HG03521 (cell line): Measurements from ENCODE around the gene DOCK1.

Experiments used
- ATAC-seq: cut with Tn5 transposase; IDR thresholded peaks from one replicate; pipeline ENCODE4 v1.9.1; 2021; ENCODE audit warnings: mild to moderate bottlenecking, moderate library complexity; ENCODE audit not compliant: unreplicated experiment

DOCK1 gene

GRCh38 chr10:127196282-127197153 is 291.3 kb downstream of the DOCK1 start, which contains the start of gene INSYN2A:
INSYN2A (minus strand) TSS chr10:127196591; CDS start chr10:127176395, 20,196 bp downstream.
- ATAC-seq: no peak

GRCh38 chr10:127197154-127197432 is 291.9 kb downstream of the DOCK1 start:
- no peak for ATAC-seq

- no peak for ATAC-seq
These were observed 293.1 kb downstream of the DOCK1 start for GRCh38 chr10:127198307-127198706.

- ATAC-seq: no peak
These were observed 293.5 kb downstream of the DOCK1 start for GRCh38 chr10:127198721-127199120.

GRCh38 chr10:127200646-127201045 is 295.4 kb downstream of the DOCK1 start:
- no peak for ATAC-seq

DNA sequence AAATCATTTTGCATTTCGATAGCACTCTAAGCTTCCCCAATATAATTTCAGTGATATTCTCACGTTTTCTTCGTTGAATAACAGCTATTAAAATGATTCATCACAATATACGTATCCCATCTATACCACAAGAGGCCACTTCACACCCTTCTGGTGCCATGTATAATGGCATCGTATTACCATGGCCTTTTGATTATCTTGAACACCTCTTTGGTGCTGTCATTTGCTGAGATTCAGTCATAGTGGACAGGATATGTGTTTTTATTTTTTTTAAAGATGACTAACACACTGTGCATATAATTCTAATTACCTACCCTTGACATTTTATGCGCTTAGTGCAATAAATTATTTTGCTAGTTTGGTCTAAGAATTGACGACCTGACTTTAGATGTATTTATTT is 297.8 kb downstream of the DOCK1 start:
- ATAC-seq: no peak

DNA sequence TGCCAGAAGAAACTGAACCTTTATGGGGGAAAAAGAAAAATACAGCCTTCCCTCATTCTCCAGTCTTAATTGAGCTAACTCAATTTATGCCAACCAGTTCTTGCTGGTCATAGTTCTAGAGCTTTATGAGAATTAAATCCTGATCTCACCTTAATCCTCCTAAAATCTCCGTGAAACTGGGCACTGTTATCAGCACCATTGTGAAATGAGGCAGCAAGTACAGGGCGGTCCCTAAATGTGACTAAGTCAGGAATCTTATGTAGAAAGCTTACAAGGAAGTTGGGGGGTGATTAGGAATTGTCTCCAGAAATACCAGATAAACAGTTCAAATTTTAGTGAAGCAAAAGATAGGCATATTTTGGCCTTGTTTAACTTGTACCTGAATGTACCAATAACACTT is 301.9 kb downstream of the DOCK1 start:
- ATAC-seq: no peak

DNA sequence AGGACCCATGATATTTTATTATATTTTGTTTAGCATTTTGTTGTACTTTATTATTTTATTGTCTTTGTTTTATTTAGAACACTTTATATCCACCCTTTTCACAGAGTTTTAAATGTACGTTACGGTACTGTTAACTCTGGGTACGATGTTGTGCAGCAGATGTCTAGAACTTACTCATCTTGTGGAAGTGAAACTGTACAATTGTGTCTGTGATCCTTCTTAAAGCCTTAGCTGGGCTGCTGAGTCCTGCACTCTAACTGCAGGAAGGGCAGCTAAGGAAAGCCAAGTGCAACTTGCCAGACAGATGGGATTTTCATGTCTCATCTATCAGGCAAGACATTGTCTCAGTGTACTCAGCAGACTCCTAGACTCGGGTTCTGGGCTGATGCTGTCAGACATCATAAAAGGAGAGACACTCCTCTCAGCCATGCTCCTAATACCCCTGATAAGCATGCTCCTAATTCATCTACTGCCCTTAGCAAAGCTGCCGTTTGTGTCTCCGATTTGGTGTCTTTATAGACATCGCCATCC is 305.8 kb downstream of the DOCK1 start:
- no peak for ATAC-seq

DNA sequence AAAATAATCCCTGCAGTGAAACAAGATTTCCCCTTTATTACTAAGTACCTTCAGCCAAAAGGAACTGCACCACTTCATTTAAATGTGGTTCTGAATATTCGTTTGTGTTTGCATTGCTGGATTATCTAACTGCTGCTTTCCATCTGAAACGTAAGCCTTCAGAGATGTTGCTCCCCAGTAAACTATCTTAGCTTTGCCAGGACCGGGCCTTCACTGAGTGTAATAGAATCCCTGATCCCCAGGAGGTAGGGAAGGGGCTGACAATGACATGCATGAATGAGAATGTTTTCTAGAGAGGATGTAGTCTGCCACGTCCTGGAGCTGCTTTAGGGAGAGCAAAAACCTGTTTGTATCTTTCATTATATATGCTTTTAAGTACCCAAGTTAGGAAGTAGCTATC is 310.6 kb downstream of the DOCK1 start:
- ATAC-seq: no peak

- no peak for ATAC-seq
These were observed 311.0 kb downstream of the DOCK1 start for GRCh38 chr10:127216274-127216673.

DNA sequence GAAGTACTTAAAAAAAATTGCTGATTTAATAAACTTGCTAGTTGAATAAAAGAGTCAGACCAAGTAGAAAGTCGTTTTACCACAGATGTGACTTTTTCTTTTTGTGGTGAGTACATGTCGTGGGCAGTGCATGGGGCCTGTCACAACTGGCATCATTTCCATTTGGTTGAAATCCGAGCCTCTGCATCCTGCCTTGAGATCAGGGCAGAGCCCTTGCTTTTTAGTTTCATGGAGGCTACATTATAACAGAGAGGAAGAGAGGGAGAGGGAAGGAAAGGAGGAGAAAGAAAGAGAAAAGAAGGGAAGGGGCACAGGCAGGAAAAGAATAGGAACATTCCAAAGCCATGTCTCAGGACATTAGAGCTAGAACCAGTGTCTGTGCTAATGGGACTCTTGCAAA is 311.6 kb downstream of the DOCK1 start:
- ATAC-seq: no peak

DNA sequence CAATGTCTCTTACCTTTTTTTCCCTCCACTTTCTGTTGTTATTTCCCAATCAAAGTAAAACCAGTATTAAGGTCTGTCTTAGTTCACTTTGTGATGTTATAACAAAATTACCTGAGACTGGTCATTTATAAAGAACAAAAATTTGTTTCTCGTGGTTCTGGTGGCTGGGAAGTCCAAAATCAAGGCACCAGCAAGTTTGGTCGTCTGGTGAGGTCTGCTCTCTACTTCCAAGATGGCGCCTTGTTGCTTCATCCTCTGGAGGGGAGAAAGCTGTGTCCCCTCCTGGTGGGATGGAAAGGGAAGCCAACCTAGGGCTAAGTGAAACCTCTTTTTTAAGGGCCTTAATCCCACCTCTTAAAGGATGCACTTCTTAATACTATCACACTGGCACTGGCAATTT is 313.4 kb downstream of the DOCK1 start:
- ATAC-seq: no peak

DNA sequence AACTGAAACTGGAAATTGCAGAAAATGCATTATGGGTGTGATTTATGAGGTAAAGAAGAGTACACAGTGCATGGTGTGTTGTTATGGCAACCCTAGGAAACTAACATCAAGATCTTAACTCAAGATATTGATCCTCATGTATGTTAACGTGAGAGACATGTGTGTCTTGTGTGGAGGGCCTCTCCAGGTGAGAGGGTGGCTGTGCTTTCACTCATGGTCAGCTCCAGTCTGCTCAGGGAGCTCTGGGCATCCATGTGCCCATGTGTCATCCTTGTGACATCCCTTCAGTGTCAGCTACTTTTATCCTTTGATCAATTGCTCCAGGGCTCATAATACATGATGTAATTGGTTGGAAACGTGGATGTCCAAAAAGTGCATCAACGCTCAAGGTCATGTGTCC is 316.1 kb downstream of the DOCK1 start:
- ATAC-seq: no peak

DNA sequence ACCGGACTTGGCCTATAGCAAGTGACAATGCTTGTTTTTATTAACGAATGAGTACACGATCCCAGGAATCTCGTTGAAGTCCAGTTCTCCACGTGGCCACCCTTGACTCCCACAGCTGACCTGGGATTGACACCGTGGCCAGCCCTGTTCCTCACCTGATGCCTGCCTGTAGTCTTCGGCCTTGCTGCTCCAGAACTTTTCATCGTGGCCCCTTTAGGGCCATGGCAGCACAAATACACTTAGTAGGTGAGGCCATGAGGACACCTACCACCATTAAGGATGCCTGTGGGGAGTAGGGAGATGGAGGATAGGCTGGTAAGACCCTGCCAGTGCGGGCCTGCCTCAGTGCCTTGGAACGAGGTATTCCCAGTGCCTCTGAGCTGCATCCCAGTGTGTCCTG is 321.8 kb downstream of the DOCK1 start:
- no peak for ATAC-seq

DNA sequence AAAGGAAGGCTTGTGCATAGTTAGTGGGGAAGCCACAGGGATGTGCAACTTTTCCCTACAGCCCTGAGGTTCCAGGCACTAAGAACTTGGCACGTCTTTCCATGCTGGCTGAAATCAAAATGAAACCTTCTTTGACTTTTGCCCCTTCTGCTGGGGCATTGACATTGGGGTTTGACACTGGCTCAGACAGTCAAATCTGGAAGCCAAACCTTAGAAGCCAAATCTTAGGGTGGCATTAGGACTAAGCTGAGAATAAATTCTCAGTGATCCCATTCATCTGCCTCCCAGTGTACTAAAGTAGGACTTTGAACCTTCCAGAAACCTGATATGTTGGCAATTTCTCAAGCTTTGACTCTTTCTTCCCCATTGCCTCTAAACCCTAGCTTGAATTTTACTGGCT is 322.4 kb downstream of the DOCK1 start:
- ATAC-seq: no peak

DNA sequence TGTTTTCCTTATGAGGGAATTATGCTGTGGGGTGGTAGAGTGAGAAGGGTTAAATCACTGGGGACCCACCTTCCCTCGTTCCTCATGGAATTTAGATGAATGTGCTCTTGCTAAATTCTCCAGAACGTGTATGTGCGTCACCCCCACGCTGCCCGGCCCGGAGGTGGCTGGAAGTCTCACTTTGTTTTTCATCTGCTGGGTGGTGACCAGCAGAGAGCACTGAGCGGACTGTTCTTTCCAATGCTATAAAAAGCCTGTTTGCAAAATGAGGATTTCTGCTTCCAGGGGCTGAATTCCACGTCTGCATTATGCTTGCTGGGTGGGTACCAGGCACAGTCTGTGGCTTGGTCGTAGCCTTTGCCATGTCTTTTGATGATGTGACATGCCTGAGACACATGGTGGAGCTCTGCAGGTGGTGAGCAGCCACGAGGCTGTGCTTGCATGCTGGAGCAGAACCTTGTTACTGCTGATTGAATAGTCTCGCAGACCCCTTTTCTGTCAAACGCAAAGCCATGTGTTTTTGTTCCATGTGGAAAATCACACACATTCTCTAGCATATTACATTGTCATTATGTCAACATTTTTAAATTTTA is 323.1 kb downstream of the DOCK1 start:
- no peak for ATAC-seq

DNA sequence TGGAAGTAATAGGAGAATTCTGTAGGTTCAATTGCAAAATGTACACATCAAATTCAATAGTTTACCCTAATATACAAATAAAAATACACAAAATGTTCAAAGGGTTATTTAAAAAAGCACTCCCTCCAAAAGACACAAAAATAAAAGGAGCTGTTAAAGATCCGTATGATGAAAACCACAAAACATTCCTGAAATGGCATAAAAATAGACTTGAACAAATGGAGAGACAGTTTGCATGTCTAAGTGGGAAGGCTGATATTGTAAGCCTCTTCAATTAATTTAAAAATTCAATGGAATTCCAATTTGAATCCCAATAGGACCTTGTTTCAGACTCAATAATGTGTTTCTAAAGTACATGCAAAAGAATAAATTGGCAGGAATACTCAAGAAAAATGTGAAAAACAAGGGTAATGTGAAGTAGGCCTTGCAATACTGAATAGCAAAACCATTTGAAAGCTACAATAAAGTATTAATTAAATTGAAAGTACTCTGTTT is 329.1 kb downstream of the DOCK1 start:
- no peak for ATAC-seq

- ATAC-seq: no peak
These were observed 331.0 kb downstream of the DOCK1 start for GRCh38 chr10:127236266-127236665.

DNA sequence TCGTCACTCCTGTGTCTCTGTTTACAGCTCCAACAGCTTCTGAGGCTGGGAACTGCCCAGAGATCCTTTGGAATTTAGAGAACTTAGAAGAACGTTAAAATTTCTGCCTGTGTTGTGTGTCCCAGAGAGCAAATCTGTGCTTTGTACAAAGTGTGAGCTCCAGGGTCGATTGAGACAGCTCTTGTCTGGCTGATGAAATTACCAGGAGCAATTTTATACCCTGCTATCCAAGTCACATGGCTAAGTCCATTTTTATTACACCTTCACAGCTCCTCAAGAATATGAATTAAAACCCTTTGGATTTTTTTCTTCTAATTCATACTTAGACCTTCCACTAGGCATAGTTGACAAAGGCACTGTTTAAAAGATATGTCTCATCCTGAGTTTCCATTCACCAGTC is 337.7 kb downstream of the DOCK1 start:
- no peak for ATAC-seq

DNA sequence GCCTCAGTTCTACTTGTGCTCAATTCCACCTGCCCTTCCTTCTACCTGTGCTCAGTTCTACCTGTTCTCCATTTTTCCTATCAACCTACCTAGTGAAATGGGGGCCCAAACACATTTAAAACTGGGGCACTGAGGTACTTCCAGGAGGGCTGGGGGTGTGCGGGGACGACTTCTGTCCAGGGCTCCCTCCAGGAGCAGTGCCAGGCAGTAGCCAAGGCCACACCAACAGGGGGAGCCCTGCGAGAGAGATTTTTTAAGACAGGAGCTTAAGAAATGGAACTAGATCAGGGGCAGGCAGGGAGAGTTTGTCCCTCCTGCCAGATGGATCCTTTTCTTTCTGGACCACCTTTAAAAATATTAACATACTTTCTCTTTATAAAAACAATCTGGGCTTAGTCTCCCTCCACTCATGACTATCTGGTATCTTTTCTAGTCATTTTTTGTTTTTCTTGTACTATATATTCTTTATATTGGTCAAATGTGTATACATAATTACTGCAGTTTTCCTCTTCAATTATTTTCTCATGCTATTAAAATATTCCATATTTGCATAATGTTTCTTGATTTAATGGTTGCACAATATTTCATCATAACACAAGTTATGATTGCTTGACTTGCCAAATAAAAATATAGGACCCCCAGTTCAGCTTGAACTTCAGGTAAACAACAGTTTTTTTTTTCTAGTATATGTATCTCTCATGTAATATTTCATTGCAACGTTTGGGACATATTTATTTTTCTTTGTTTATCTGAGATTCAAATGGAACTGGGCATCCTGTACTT is 338.5 kb downstream of the DOCK1 start:
- ATAC-seq: no peak

GRCh38 chr10:127245456-127245855 is 340.2 kb downstream of the DOCK1 start:
- ATAC-seq: no peak
